GM12878 (cell line): Measurements from ENCODE around the gene MYO3B. TPM values are rescaled to one million over a fixed set of nuclear protein-coding genes. Genes with fewer than 3 reads are reported as not detected.

ENCODE experiments used
- ATAC-seq: fragments of 200-7000 bp; cut with Tn5 transposase; 3 replicates; pipeline ENCODE4 v1.9.1; 2020; ENCODE audit warnings: mild to moderate bottlenecking, moderate library complexity
- BruUV-seq: library from RNA; stranded (reverse); fragments of 400-500 nt; replicated peaks from 2 replicates; lab custom pipeline; 2021; lab: Mats Ljungman, UMichigan
- CTCF ChIA-PET: fragments of 300-600 bp; sonication (Branson Sonifier 250); formaldehyde crosslinking; extraction: SDS; loops from one replicate; lab custom pipeline; 2021; ENCODE audit warnings: inconsistent platforms; lab: Yijun Ruan, JAX
- POLR2A ChIA-PET: fragments of 350-600 bp; formaldehyde crosslinking; extraction: SDS; loops from one replicate; lab custom pipeline; 2021; ENCODE audit warnings: inconsistent platforms; lab: Charles Lee
- RAD21 ChIA-PET: fragments of 300-600 bp; sonication (Branson Sonifier 250); formaldehyde crosslinking; loops from one replicate; lab custom pipeline; 2023; ENCODE audit warnings: antibody characterized with exemption; ENCODE audit not compliant: unreplicated experiment; lab: Charles Lee
- SMC1A ChIA-PET: fragments of 300-600 bp; sonication (Branson Sonifier 250); formaldehyde crosslinking; loops from one replicate; lab custom pipeline; 2023; ENCODE audit not compliant: unreplicated experiment, uncharacterized antibody; lab: Charles Lee
- DNase-seq: peaks from one replicate; pipeline ENCODE4 v3.0.0-alpha.2; 2011; ENCODE audit warnings: low read depth, low spot score
- FAIRE-seq: peaks from 3 replicates; lab custom pipeline; 2011; peaks lifted over from hg19 to GRCh38; lab: Jason Lieb, UNC
- H2AFZ ChIP-seq: 2 replicates; pipeline ENCODE4 v1.6.0; 2011; ENCODE audit warnings: low read depth, low read length, control low read depth; ENCODE audit not compliant: control insufficient read depth
- H3K27ac ChIP-seq: 2 replicates; pipeline ENCODE4 v1.5.1; 2011; ENCODE audit warnings: control low read depth; ENCODE audit not compliant: control insufficient read depth, insufficient read depth
- H3K27me3 ChIP-seq, 2 experiments: replicated peaks in 1 of 2; 2 replicates each; pipeline versions ENCODE4 v1.6.0 to v1.6.1; 2011; ENCODE audit warnings: low read length in 1 of 2; ENCODE audit not compliant: control insufficient read depth in 2 of 2, insufficient read depth in 2 of 2
- H3K36me3 ChIP-seq, 2 experiments: 2 replicates each; pipeline ENCODE4 v1.5.1; 2011; ENCODE audit warnings: low read length in 1 of 2; ENCODE audit not compliant: control insufficient read depth in 2 of 2, insufficient read depth in 2 of 2
- H3K4me1 ChIP-seq: 2 replicates; pipeline ENCODE4 v1.6.1; 2011; ENCODE audit warnings: mild to moderate bottlenecking, low read length, moderate library complexity, mixed read lengths; ENCODE audit not compliant: control insufficient read depth, insufficient read depth
- H3K4me2 ChIP-seq: 2 replicates; pipeline ENCODE4 v1.6.0; 2011; ENCODE audit warnings: control low read depth; ENCODE audit not compliant: control insufficient read depth, insufficient read depth
- H3K4me3 ChIP-seq: fragments of 200-600 bp; sonication (generic); 2 replicates; pipeline ENCODE4 v1.5.1; 2016
- H3K79me2 ChIP-seq: 2 replicates; pipeline ENCODE4 v1.6.0; 2011; ENCODE audit warnings: low read length; ENCODE audit not compliant: control insufficient read depth, insufficient read depth
- H3K9ac ChIP-seq: 2 replicates; pipeline ENCODE4 v1.8.0; 2011; ENCODE audit warnings: low read length, control low read depth, mixed read lengths; ENCODE audit not compliant: control insufficient read depth, insufficient read depth
- H3K9me3 ChIP-seq: replicated peaks from 3 replicates; pipeline ENCODE4 v1.5.1; 2011; ENCODE audit warnings: mild to moderate bottlenecking, low read length; ENCODE audit not compliant: control insufficient read depth, insufficient read depth
- H4K20me1 ChIP-seq: 2 replicates; pipeline ENCODE4 v1.6.0; 2011; ENCODE audit not compliant: control insufficient read depth, insufficient read depth
- EP300 ChIP-seq, 2 experiments: fragments of 150-350 bp in 1 of 2; IDR thresholded peaks; 2 replicates each; pipeline ENCODE4 v1.6.1; 2011 to 2012; ENCODE audit warnings: low read depth in 2 of 2, low read length in 2 of 2, borderline replicate concordance in 1 of 2, improper control_type of control experiment in 1 of 2, inconsistent platforms in 1 of 2; ENCODE audit not compliant: control insufficient read depth in 1 of 2
- SIX5 ChIP-seq: IDR thresholded peaks from 2 replicates; pipeline ENCODE4 v1.6.1; 2011; ENCODE audit warnings: mild to moderate bottlenecking, low read depth, low read length, moderate library complexity; ENCODE audit not compliant: severe bottlenecking
- SMAD1 ChIP-seq: fragments of 450-650 bp; IDR thresholded peaks from 2 replicates; pipeline ENCODE4 v1.6.1; 2018; ENCODE audit warnings: mild to moderate bottlenecking, low read depth; ENCODE audit not compliant: partially characterized antibody
- SMAD5 ChIP-seq: IDR thresholded peaks from 2 replicates; pipeline ENCODE4 v1.6.1; 2016; ENCODE audit warnings: antibody characterized with exemption, low read depth
- TAF1 ChIP-seq: IDR thresholded peaks from 2 replicates; pipeline ENCODE4 v1.6.1; 2011; ENCODE audit warnings: mild to moderate bottlenecking, low read depth, low read length, borderline replicate concordance
- TCF3 ChIP-seq: IDR thresholded peaks from 2 replicates; pipeline ENCODE4 v1.6.1; 2012; ENCODE audit warnings: low read depth, mild to moderate bottlenecking, low read length, borderline replicate concordance; ENCODE audit not compliant: insufficient read depth
- YY1 ChIP-seq: IDR thresholded peaks from 2 replicates; pipeline ENCODE4 v1.6.1; 2011; ENCODE audit warnings: low read depth, mild to moderate bottlenecking, low read length
- ZNF207 ChIP-seq: fragments of 450-650 bp; IDR thresholded peaks from 2 replicates; pipeline ENCODE4 v1.6.1; 2014; ENCODE audit warnings: antibody characterized with exemption, mild to moderate bottlenecking, borderline replicate concordance
- ZNF24 ChIP-seq: fragments of 450-650 bp; IDR thresholded peaks from 2 replicates; pipeline ENCODE4 v1.6.1; 2017; ENCODE audit warnings: antibody characterized with exemption, mild to moderate bottlenecking
- ZNF622 ChIP-seq: fragments of 450-650 bp; IDR thresholded peaks from 2 replicates; pipeline ENCODE4 v1.6.1; 2017; ENCODE audit warnings: mild to moderate bottlenecking, inconsistent platforms
- ZSCAN29 ChIP-seq: fragments of 450-650 bp; IDR thresholded peaks from 2 replicates; pipeline ENCODE4 v1.6.1; 2017; ENCODE audit warnings: mild to moderate bottlenecking, moderate library complexity
- WGBS: methylation state at CpG from one replicate; pipeline ENCODE4 v1.1.6; 2016; ENCODE audit warnings: low lambda C conversion rate; ENCODE audit not compliant: insufficient replicate concordance, insufficient coverage; ENCODE audit errors: missing lambda C conversion rate; 5-methylcytosine and 5-hydroxymethylcytosine counted together
- in situ Hi-C: fragments of 300-500 bp; cut with MboI; formaldehyde crosslinking; loops from 9 replicates; pipeline ENCODE4 v1.14.3; 2018; ENCODE audit warnings: mixed read lengths
- intact Hi-C: fragments of 100-400 bp; cut with micrococcal nuclease; formaldehyde crosslinking; loops from one replicate; pipeline ENCODE4 v1.14.2; 2022; ENCODE audit not compliant: unreplicated experiment
- polyA plus RNA-seq, 11 experiments: library from polyadenylated mRNA; depleted of rRNA in 4 of 11; unstranded in 6 of 11; stranded (reverse) in 5 of 11; fragments of >200 nt; fragmentation: Nextera tagmentation in 4 of 11; fragmentation: Illumina TruSeq in 1 of 11; extraction: Ambion mirVana in 4 of 11; extraction: Trizol in 1 of 11; gene quantifications; 1 replicate in 1 of 11; 2 replicates in 10 of 11; pipeline versions ENCODE4 v1.2.1 to v1.2.3, GENCODE V29; 2011 to 2016; ENCODE audit warnings: inconsistent platforms in 2 of 11, missing spikeins in 2 of 11, low read depth in 1 of 11
- total RNA-seq, 4 experiments: library from RNA; depleted of rRNA in 3 of 4; stranded (reverse); fragments of >200 nt in 3 of 4; fragmentation: Illumina TruSeq in 1 of 4; extraction: Trizol in 1 of 4; gene quantifications; 2 replicates each; pipeline versions ENCODE4 v1.2.1 to v1.2.3, GENCODE V29; 2013 to 2021
- TF ChIP-seq, protein P1 (sequence below): fragments of 450-650 bp; conservative IDR thresholded peaks from 2 replicates; pipeline ENCODE4 v1.6.1; 2017; ENCODE audit warnings: mild to moderate bottlenecking, moderate library complexity
- TF ChIP-seq, protein P2 (sequence below): fragments of 450-650 bp; IDR thresholded peaks from 2 replicates; pipeline ENCODE4 v1.6.1; 2017; ENCODE audit warnings: low read depth, mild to moderate bottlenecking, moderate library complexity

Gene MYO3B
- total and polyA plus RNA-seq, 10 of the 15 experiments (the other 5 are each of a cell fraction or from before 2014, with no cell fraction given): 1.1 to 7.1 (median 2.1) TPM

DNA sequence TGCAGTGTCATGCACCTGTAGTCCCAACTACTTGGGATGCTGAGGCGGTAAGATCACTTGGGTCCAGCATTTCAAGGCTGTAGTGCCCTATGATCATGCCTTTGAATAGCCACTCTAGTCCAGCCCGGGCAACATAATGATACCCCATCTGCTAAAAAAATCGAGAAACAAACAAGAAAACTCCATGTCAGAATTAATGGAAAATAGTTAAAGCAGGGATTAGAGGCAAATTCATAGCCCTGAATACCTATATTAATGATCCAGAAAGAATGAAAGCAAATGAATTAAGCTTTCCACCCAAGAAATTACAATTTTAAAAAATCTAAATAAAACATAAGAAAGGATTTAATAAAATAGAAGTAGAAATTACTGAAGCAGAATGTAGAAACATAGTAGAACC, 143.0 kb downstream of the MYO3B start:
- 59% methylated on average over 3 of the region's 3 CpGs for WGBS
- in situ Hi-C loops: no loop called here
- no peaks in the 10 kb centered on the region for H3K4me1 ChIP-seq
- no peak for FAIRE-seq
- peaks cover 8% of the 10 kb centered on the region; the same call in 2 of the 3 replicates for H3K9me3 ChIP-seq
- intact Hi-C loops: no loop called here
- no peak for DNase-seq
- no peaks in the 10 kb centered on the region for H3K27me3 ChIP-seq
- no peak for TF ChIP-seq TCF3
- no peak for TF ChIP-seq ZNF24
- no peak for TF ChIP-seq ZSCAN29
- no peak for TF ChIP-seq SMAD5
- TF ChIP-seq TAF1: no peak
- no peak for TF ChIP-seq SIX5
- TF ChIP-seq, protein P1, sequence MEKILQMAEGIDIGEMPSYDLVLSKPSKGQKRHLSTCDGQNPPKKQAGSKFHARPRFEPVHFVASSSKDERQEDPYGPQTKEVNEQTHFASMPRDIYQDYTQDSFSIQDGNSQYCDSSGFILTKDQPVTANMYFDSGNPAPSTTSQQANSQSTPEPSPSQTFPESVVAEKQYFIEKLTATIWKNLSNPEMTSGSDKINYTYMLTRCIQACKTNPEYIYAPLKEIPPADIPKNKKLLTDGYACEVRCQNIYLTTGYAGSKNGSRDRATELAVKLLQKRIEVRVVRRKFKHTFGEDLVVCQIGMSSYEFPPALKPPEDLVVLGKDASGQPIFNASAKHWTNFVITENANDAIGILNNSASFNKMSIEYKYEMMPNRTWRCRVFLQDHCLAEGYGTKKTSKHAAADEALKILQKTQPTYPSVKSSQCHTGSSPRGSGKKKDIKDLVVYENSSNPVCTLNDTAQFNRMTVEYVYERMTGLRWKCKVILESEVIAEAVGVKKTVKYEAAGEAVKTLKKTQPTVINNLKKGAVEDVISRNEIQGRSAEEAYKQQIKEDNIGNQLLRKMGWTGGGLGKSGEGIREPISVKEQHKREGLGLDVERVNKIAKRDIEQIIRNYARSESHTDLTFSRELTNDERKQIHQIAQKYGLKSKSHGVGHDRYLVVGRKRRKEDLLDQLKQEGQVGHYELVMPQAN: no peak
- TF ChIP-seq ZNF622: no peak
- TF ChIP-seq, protein P2, sequence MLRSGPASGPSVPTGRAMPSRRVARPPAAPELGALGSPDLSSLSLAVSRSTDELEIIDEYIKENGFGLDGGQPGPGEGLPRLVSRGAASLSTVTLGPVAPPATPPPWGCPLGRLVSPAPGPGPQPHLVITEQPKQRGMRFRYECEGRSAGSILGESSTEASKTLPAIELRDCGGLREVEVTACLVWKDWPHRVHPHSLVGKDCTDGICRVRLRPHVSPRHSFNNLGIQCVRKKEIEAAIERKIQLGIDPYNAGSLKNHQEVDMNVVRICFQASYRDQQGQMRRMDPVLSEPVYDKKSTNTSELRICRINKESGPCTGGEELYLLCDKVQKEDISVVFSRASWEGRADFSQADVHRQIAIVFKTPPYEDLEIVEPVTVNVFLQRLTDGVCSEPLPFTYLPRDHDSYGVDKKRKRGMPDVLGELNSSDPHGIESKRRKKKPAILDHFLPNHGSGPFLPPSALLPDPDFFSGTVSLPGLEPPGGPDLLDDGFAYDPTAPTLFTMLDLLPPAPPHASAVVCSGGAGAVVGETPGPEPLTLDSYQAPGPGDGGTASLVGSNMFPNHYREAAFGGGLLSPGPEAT: no peak
- TF ChIP-seq ZNF207: no peak
- TF ChIP-seq YY1: no peak
- no peak for TF ChIP-seq SMAD1
- TF ChIP-seq EP300 (IDR thresholded peaks at IDR 0.05; ENCODE audit: borderline replicate concordance in 1 of 2, control insufficient read depth in 1 of 2, low read depth in 2 of 2, low read length in 2 of 2): no peak
- H3K36me3 ChIP-seq: no peaks in the 10 kb centered on the region
- no peak overlapping the region for H3K27ac ChIP-seq
- no TSS peak for BruUV-seq
- ChIA-PET RAD21 (no interaction called here), CTCF (interaction anchor here (0.7 to 1.2 kb wide), 5 partner anchors 23 to 495 kb away, joined by 3 to 4 read pairs (median 3); no protein-coding TSS in a partner anchor), POLR2A (no interaction called here), SMC1A (interaction anchor here (0.7 to 4.7 kb wide), 5 partner anchors 22 to 401 kb away, joined by 3 to 35 read pairs (median 3); no protein-coding TSS in a partner anchor)
- H2AFZ ChIP-seq: no peak overlapping the region
- H3K4me3 ChIP-seq: no peak overlapping the region
- H3K9ac ChIP-seq: no peak overlapping the region
- no peak for ATAC-seq
- no peak overlapping the region for H3K4me2 ChIP-seq
- no peaks in the 10 kb centered on the region for H4K20me1 ChIP-seq
- no peaks in the 10 kb centered on the region for H3K79me2 ChIP-seq
